ENCODE data around the gene G6PC3. TPM values are rescaled to one million over a fixed set of nuclear protein-coding genes. Genes with fewer than 3 reads are reported as not detected.

G6PC3 gene
- polyA plus RNA-seq, 1 of the 3 experiments (the other 2 are of a cell fraction): 166 TPM

DNA sequence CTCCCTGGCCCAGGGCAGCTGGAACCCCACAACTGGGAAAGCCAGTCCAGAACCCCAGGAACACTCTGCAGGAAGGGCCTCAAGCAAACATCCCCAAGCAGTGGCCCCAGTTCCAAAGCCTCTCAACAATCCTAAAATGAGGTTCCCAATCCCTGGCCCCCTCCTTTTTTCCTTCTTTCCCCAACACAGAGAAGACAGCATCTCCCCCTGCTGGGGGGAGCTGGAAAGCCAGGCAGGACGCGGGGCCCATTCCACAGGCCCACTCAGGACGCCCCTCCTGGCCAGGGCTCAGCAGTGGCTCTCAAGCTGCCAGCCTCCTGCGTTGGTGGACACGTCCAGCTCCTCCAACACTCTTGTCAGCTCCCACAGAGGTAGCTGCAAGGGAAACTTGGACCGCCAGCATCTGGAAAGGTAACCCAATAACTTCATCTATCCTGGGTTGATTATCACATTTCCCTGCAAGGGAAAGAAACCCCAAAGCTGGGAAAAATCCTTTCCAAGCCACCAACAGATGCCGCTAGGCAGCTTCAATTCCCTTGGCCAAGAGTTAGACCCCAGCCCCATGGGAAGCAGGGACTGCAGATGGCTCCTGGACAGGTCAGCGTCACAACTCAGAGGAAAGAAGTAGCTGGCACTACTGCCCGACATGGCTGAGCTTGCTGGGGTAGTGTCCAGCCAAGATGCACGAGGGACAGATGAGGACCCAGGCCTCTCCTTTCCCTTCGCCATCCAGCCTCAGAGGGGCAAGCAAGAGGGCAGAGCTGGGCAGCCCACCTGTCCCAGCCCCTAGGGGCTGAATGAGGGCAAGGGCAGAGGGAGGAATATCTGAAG, 45.3 kb downstream of the G6PC3 start:
- H4K20me1 ChIP-seq (ENCODE audit: insufficient read depth): peaks cover 25% of the 10 kb centered on the region; the same call in 1 of the 2 replicates
- H3F3A ChIP-seq (replicated peaks; ENCODE audit: insufficient read depth): peaks cover 3% of the 10 kb centered on the region
- H2AFZ ChIP-seq (ENCODE audit: low read depth): no peak overlapping the region
- 45% methylated on average over 11 of the region's 11 CpGs for WGBS (ENCODE audit: low lambda C conversion rate)
- peaks cover 7 to 25% of the 10 kb centered on the region in 2 experiments; a peak in 3 of 4 replicates for H3K4me1 ChIP-seq (ENCODE audit: control insufficient read depth in 1 of 2, insufficient read depth in 2 of 2, low read depth in 1 of 2, low read length in 1 of 2)
- DNase-seq: peak; percentile 83
- no peaks in the 10 kb centered on the region for H3K9me3 ChIP-seq
- H3K79me2 ChIP-seq (ENCODE audit: insufficient read depth): peaks cover 9% of the 10 kb centered on the region; the same call in 1 of the 2 replicates
- no peak overlapping the region for H3K4me2 ChIP-seq
- H3K27ac ChIP-seq (ENCODE audit: low read depth in 2 of 2, low read length in 1 of 2): no peak overlapping the region
- no peak overlapping the region; a peak in 1 of 4 replicates for H3K4me3 ChIP-seq (ENCODE audit: low read depth in 2 of 2, low read length in 1 of 2)
- no peak overlapping the region for H3K9ac ChIP-seq
- no peaks in the 10 kb centered on the region for H3K9me2 ChIP-seq
- ChIA-PET CTCF (interaction anchor here (0.6 to 3.6 kb wide), 45 partner anchors 8 to 239 kb away, joined by 3 to 26 read pairs (median 4); partner anchors contain the start of genes HDAC5, MPP2, PPY and TMEM101), POLR2A (interaction anchor here (0.8 kb wide), 1 partner anchor 53 kb away, joined by 3 read pairs; no protein-coding TSS in a partner anchor)
- H3K36me3 ChIP-seq (replicated peaks in 1 of 2; ENCODE audit: control insufficient read depth in 1 of 2, insufficient read depth in 2 of 2, low read length in 1 of 2): peaks cover 3% of the 10 kb centered on the region in 2 experiments
- no peaks in the 10 kb centered on the region for H3K27me3 ChIP-seq (ENCODE audit: insufficient read depth)
- TF ChIP-seq NRF1 (IDR thresholded peaks at IDR 0.05; ENCODE audit: low read depth, low read length) (no peak), POLR2AphosphoS5 (IDR thresholded peaks at IDR 0.05; ENCODE audit: low read depth, low read length) (no peak), MXI1 (IDR thresholded peaks at IDR 0.05; ENCODE audit: low read depth, low read length) (no peak), GABPA (IDR thresholded peaks at IDR 0.05; ENCODE audit: low read depth) (no peak), CHD2 (IDR thresholded peaks at IDR 0.05; ENCODE audit: low read length, partially characterized antibody) (no peak), SMC3 (IDR thresholded peaks at IDR 0.05; ENCODE audit: low read depth, low read length) (peak; percentile 38), ELF1 (IDR thresholded peaks at IDR 0.05) (no peak), MEF2A (IDR thresholded peaks at IDR 0.05; ENCODE audit: borderline replicate concordance, low read depth) (no peak), TEAD4 (IDR thresholded peaks at IDR 0.05; ENCODE audit: borderline replicate concordance, insufficient read depth) (no peak), RXRA (IDR thresholded peaks at IDR 0.05; ENCODE audit: borderline replicate concordance, low read depth) (no peak), RFX5 (IDR thresholded peaks at IDR 0.05; ENCODE audit: low read length) (no peak), GATA2 (CRISPR knock-in tag; IDR thresholded peaks at IDR 0.05) (no peak), EZH2phosphoT487 (IDR thresholded peaks at IDR 0.05; ENCODE audit: borderline replicate concordance, low read depth) (no peak), TAF1 (IDR thresholded peaks at IDR 0.05; ENCODE audit: borderline replicate concordance, low read depth, low read length) (no peak), JUND (IDR thresholded peaks at IDR 0.05) (no peak), FOSL2 (IDR thresholded peaks at IDR 0.05; ENCODE audit: borderline replicate concordance, low read depth) (no peak), FOXJ3 (CRISPR knock-in tag; IDR thresholded peaks at IDR 0.05) (no peak), RAD21 (IDR thresholded peaks at IDR 0.05; ENCODE audit: low read length) (peak; percentile 74), TCF12 (IDR thresholded peaks at IDR 0.05) (no peak), SIN3A (IDR thresholded peaks at IDR 0.05; ENCODE audit: borderline replicate concordance, low read depth, low read length) (no peak)
- TF ChIP-seq, protein P1, sequence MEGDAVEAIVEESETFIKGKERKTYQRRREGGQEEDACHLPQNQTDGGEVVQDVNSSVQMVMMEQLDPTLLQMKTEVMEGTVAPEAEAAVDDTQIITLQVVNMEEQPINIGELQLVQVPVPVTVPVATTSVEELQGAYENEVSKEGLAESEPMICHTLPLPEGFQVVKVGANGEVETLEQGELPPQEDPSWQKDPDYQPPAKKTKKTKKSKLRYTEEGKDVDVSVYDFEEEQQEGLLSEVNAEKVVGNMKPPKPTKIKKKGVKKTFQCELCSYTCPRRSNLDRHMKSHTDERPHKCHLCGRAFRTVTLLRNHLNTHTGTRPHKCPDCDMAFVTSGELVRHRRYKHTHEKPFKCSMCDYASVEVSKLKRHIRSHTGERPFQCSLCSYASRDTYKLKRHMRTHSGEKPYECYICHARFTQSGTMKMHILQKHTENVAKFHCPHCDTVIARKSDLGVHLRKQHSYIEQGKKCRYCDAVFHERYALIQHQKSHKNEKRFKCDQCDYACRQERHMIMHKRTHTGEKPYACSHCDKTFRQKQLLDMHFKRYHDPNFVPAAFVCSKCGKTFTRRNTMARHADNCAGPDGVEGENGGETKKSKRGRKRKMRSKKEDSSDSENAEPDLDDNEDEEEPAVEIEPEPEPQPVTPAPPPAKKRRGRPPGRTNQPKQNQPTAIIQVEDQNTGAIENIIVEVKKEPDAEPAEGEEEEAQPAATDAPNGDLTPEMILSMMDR (IDR thresholded peaks at IDR 0.05): peak; percentile 90
- TF ChIP-seq, protein P2, sequence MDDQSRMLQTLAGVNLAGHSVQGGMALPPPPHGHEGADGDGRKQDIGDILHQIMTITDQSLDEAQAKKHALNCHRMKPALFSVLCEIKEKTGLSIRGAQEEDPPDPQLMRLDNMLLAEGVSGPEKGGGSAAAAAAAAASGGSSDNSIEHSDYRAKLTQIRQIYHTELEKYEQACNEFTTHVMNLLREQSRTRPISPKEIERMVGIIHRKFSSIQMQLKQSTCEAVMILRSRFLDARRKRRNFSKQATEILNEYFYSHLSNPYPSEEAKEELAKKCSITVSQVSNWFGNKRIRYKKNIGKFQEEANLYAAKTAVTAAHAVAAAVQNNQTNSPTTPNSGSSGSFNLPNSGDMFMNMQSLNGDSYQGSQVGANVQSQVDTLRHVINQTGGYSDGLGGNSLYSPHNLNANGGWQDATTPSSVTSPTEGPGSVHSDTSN (IDR thresholded peaks at IDR 0.05): no peak
- TF ChIP-seq, protein P3, sequence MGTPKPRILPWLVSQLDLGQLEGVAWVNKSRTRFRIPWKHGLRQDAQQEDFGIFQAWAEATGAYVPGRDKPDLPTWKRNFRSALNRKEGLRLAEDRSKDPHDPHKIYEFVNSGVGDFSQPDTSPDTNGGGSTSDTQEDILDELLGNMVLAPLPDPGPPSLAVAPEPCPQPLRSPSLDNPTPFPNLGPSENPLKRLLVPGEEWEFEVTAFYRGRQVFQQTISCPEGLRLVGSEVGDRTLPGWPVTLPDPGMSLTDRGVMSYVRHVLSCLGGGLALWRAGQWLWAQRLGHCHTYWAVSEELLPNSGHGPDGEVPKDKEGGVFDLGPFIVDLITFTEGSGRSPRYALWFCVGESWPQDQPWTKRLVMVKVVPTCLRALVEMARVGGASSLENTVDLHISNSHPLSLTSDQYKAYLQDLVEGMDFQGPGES (IDR thresholded peaks at IDR 0.05; ENCODE audit: low read depth, low read length): no peak
- TF ChIP-seq, protein P4, sequence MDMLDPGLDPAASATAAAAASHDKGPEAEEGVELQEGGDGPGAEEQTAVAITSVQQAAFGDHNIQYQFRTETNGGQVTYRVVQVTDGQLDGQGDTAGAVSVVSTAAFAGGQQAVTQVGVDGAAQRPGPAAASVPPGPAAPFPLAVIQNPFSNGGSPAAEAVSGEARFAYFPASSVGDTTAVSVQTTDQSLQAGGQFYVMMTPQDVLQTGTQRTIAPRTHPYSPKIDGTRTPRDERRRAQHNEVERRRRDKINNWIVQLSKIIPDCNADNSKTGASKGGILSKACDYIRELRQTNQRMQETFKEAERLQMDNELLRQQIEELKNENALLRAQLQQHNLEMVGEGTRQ (IDR thresholded peaks at IDR 0.05; ENCODE audit: borderline replicate concordance, low read depth, low read length): no peak
- TF ChIP-seq, protein P5, sequence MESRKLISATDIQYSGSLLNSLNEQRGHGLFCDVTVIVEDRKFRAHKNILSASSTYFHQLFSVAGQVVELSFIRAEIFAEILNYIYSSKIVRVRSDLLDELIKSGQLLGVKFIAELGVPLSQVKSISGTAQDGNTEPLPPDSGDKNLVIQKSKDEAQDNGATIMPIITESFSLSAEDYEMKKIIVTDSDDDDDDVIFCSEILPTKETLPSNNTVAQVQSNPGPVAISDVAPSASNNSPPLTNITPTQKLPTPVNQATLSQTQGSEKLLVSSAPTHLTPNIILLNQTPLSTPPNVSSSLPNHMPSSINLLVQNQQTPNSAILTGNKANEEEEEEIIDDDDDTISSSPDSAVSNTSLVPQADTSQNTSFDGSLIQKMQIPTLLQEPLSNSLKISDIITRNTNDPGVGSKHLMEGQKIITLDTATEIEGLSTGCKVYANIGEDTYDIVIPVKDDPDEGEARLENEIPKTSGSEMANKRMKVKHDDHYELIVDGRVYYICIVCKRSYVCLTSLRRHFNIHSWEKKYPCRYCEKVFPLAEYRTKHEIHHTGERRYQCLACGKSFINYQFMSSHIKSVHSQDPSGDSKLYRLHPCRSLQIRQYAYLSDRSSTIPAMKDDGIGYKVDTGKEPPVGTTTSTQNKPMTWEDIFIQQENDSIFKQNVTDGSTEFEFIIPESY (IDR thresholded peaks at IDR 0.05; ENCODE audit: borderline replicate concordance, low read depth): no peak
- TF ChIP-seq, protein P6, sequence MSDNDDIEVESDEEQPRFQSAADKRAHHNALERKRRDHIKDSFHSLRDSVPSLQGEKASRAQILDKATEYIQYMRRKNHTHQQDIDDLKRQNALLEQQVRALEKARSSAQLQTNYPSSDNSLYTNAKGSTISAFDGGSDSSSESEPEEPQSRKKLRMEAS (IDR thresholded peaks at IDR 0.05; ENCODE audit: low read depth): no peak
